WTC11 (cell line): ENCODE measurements around the gene MMS22L. TPM values are rescaled to one million over a fixed set of nuclear protein-coding genes. Genes with fewer than 3 reads are reported as not detected.

Experiments
- ATAC-seq: fragments of 200-7000 bp; cut with Tn5 transposase; 2 replicates; pipeline ENCODE4 v1.10.0; 2021; ENCODE audit warnings: mild to moderate bottlenecking, moderate library complexity
- CTCF ChIA-PET: fragments of 300-600 bp; sonication (Branson Sonifier 250); formaldehyde crosslinking; loops from one replicate; lab custom pipeline; 2021; ENCODE audit warnings: antibody characterized with exemption; lab: Charles Lee
- POLR2A ChIA-PET: fragments of 350-600 bp; sonication (Branson Sonifier 250); formaldehyde crosslinking; loops from one replicate; lab custom pipeline; 2021; ENCODE audit warnings: antibody characterized with exemption; lab: Charles Lee
- DNase-seq: peaks from one replicate; pipeline ENCODE4 v3.0.0; 2021; ENCODE audit warnings: low spot score
- H3K27ac Mint-ChIP-seq: 2 replicates; pipeline ENCODE4 v1.8.0; 2021; ENCODE audit warnings: mixed read lengths
- H3K27me3 Mint-ChIP-seq: 2 replicates; pipeline ENCODE4 v1.8.0; 2021; ENCODE audit warnings: low read depth, mild to moderate bottlenecking, moderate library complexity, mixed read lengths
- H3K36me3 Mint-ChIP-seq: 2 replicates; pipeline ENCODE4 v1.8.0; 2021; ENCODE audit warnings: mixed read lengths
- H3K4me1 Mint-ChIP-seq: 2 replicates; pipeline ENCODE4 v1.8.0; 2022; ENCODE audit warnings: mixed read lengths
- H3K4me3 Mint-ChIP-seq: 2 replicates; pipeline ENCODE4 v1.8.0; 2021; ENCODE audit warnings: mild to moderate bottlenecking, moderate library complexity, mixed read lengths
- H3K9me3 Mint-ChIP-seq: 2 replicates; pipeline ENCODE4 v1.8.0; 2021; ENCODE audit warnings: mixed read lengths
- ATF1 ChIP-seq: sonication (generic); formaldehyde crosslinking; IDR thresholded peaks from 2 replicates; pipeline ENCODE4 v1.8.1; 2023; ENCODE audit warnings: mild to moderate bottlenecking, moderate library complexity, missing genetic modification reagents
- ATF3 ChIP-seq: sonication (generic); formaldehyde crosslinking; conservative IDR thresholded peaks from 2 replicates; pipeline ENCODE4 v1.8.1; 2022; ENCODE audit warnings: mild to moderate bottlenecking, missing genetic modification reagents
- E2F1 ChIP-seq: sonication (generic); formaldehyde crosslinking; IDR thresholded peaks from 2 replicates; pipeline ENCODE4 v1.8.0; 2022; ENCODE audit warnings: mild to moderate bottlenecking, missing genetic modification reagents
- ELF4 ChIP-seq: sonication (generic); formaldehyde crosslinking; IDR thresholded peaks from 2 replicates; pipeline ENCODE4 v1.8.1; 2022; ENCODE audit warnings: low read depth, mild to moderate bottlenecking, moderate library complexity, missing genetic modification reagents
- FOXP1 ChIP-seq: sonication (generic); formaldehyde crosslinking; IDR thresholded peaks from 2 replicates; pipeline ENCODE4 v1.8.0; 2022; ENCODE audit warnings: missing genetic modification reagents, mild to moderate bottlenecking, moderate library complexity, borderline replicate concordance
- GTF2I ChIP-seq: fragments of 250-450 bp; sonication (Bioruptor Pico); conservative IDR thresholded peaks from 2 replicates; pipeline ENCODE4 v1.4.0; 2021; ENCODE audit warnings: mild to moderate bottlenecking
- JAZF1 ChIP-seq: fragments of 250-450 bp; sonication (Bioruptor Pico); IDR thresholded peaks from 2 replicates; pipeline ENCODE4 v1.9.0; 2021; ENCODE audit warnings: moderate library complexity, mild to moderate bottlenecking, inconsistent platforms
- MLX ChIP-seq: sonication (generic); formaldehyde crosslinking; IDR thresholded peaks from 2 replicates; pipeline ENCODE4 v1.8.1; 2023; ENCODE audit warnings: mild to moderate bottlenecking, missing genetic modification reagents, moderate library complexity
- MYBL2 ChIP-seq: sonication (generic); formaldehyde crosslinking; IDR thresholded peaks from 2 replicates; pipeline ENCODE4 v1.8.1; 2023; ENCODE audit warnings: mild to moderate bottlenecking, moderate library complexity, missing genetic modification reagents
- NFYB ChIP-seq: sonication (generic); formaldehyde crosslinking; conservative IDR thresholded peaks from 2 replicates; pipeline ENCODE4 v1.8.0; 2022; ENCODE audit warnings: low read depth, missing genetic modification reagents
- OVOL2 ChIP-seq: fragments of 250-450 bp; sonication (Bioruptor Pico); IDR thresholded peaks from 2 replicates; pipeline ENCODE4 v1.9.0; 2021; ENCODE audit warnings: mild to moderate bottlenecking, borderline replicate concordance
- PREB ChIP-seq: sonication (generic); formaldehyde crosslinking; IDR thresholded peaks from 2 replicates; pipeline ENCODE4 v1.8.1; 2022; ENCODE audit warnings: mild to moderate bottlenecking, missing genetic modification reagents, moderate library complexity, borderline replicate concordance
- SMAD3 ChIP-seq: sonication (generic); formaldehyde crosslinking; IDR thresholded peaks from 2 replicates; pipeline ENCODE4 v1.8.0; 2022; ENCODE audit warnings: missing genetic modification reagents, mild to moderate bottlenecking, borderline replicate concordance
- SP1 ChIP-seq: sonication (generic); formaldehyde crosslinking; conservative IDR thresholded peaks from 2 replicates; pipeline ENCODE4 v1.8.1; 2022; ENCODE audit warnings: missing genetic modification reagents
- STAT6 ChIP-seq: sonication (generic); formaldehyde crosslinking; conservative IDR thresholded peaks from 2 replicates; pipeline ENCODE4 v1.8.1; 2023; ENCODE audit warnings: mild to moderate bottlenecking, low read depth, missing genetic modification reagents, moderate library complexity
- TCF7 ChIP-seq: sonication (generic); formaldehyde crosslinking; IDR thresholded peaks from 2 replicates; pipeline ENCODE4 v1.8.0; 2022; ENCODE audit warnings: mild to moderate bottlenecking, low read depth, missing genetic modification reagents, moderate library complexity
- TP53 ChIP-seq: sonication (generic); formaldehyde crosslinking; IDR thresholded peaks from 2 replicates; pipeline ENCODE4 v1.8.1; 2023; ENCODE audit warnings: mild to moderate bottlenecking, missing genetic modification reagents
- USF2 ChIP-seq: sonication (generic); formaldehyde crosslinking; IDR thresholded peaks from 2 replicates; pipeline ENCODE4 v1.8.1; 2023; ENCODE audit warnings: mild to moderate bottlenecking, missing genetic modification reagents, moderate library complexity
- ZMAT4 ChIP-seq: fragments of 250-450 bp; sonication (Bioruptor Pico); IDR thresholded peaks from 2 replicates; pipeline ENCODE4 v1.9.0; 2021; ENCODE audit warnings: mild to moderate bottlenecking
- ZNF232 ChIP-seq: sonication (generic); formaldehyde crosslinking; IDR thresholded peaks from 2 replicates; pipeline ENCODE4 v1.8.0; 2022; ENCODE audit warnings: mild to moderate bottlenecking, missing genetic modification reagents
- ZNF281 ChIP-seq: sonication (generic); formaldehyde crosslinking; IDR thresholded peaks from 2 replicates; pipeline ENCODE4 v1.8.0; 2023; ENCODE audit warnings: mild to moderate bottlenecking, missing genetic modification reagents
- ZNF317 ChIP-seq: sonication (generic); formaldehyde crosslinking; IDR thresholded peaks from 2 replicates; pipeline ENCODE4 v1.8.1; 2023; ENCODE audit warnings: low read depth, mild to moderate bottlenecking, moderate library complexity, missing genetic modification reagents, borderline replicate concordance
- ZNF396 ChIP-seq: fragments of 250-450 bp; sonication (Bioruptor Pico); IDR thresholded peaks from 2 replicates; pipeline ENCODE4 v1.8.0; 2021; ENCODE audit warnings: mild to moderate bottlenecking, moderate library complexity, borderline replicate concordance
- ZNF425 ChIP-seq: fragments of 250-450 bp; sonication (Bioruptor Pico); conservative IDR thresholded peaks from 2 replicates; pipeline ENCODE4 v1.9.0; 2021; ENCODE audit warnings: mild to moderate bottlenecking
- total RNA-seq: library from RNA; stranded (reverse); gene quantifications from 3 replicates; pipeline ENCODE4 v1.2.3, GENCODE V29; 2021

MMS22L gene
- total RNA-seq, 1 experiment from 2014 or later = 39.7 TPM

- Mint-ChIP-seq H3K9me3 (peaks cover 10% of the 10 kb centered on the region), H3K4me1 (no peaks in the 10 kb centered on the region), H3K27ac (no peak overlapping the region), H3K27me3 (no peaks in the 10 kb centered on the region), H3K36me3 (peaks cover 29% of the 10 kb centered on the region), H3K4me3 (no peak overlapping the region)
- POLR2A ChIA-PET = no interaction called here
- no peak for ATAC-seq
- no peak for TF ChIP-seq SP1
- TF ChIP-seq SMAD3 = no peak
- TF ChIP-seq E2F1 (CRISPR knock-in tag) = no peak
- TF ChIP-seq ZNF317 (CRISPR knock-in tag) = no peak
- TF ChIP-seq JAZF1 = no peak
- TF ChIP-seq TCF7 = no peak
- TF ChIP-seq NFYB (CRISPR knock-in tag) = no peak
- no peak for TF ChIP-seq STAT6 (CRISPR knock-in tag)
- TF ChIP-seq MYBL2 (CRISPR knock-in tag) = no peak
- TF ChIP-seq ZNF232 (CRISPR knock-in tag) = no peak
- TF ChIP-seq GTF2I = no peak
- TF ChIP-seq PREB (CRISPR knock-in tag) = no peak
- no peak for TF ChIP-seq ZMAT4 (CRISPR knock-in tag)
- TF ChIP-seq ZNF396 (CRISPR knock-in tag) = no peak
- no peak for DNase-seq
- CTCF ChIA-PET = no interaction called here
Observed at GRCh38 chr6:97150932-97151331, 132.1 kb downstream of the MMS22L start.

GRCh38 chr6:97147421-97147820 is 135.6 kb downstream of the MMS22L start:
- ATAC-seq (no peak), DNase-seq (no peak)
- ChIA-PET CTCF (no interaction called here), POLR2A (no interaction called here)
- Mint-ChIP-seq H3K4me1 (no peaks in the 10 kb centered on the region), H3K27ac (no peak overlapping the region), H3K9me3 (no peaks in the 10 kb centered on the region), H3K36me3 (peaks cover 16% of the 10 kb centered on the region; the same call in 1 of the 2 replicates), H3K27me3 (no peaks in the 10 kb centered on the region), H3K4me3 (no peak overlapping the region)
- TF ChIP-seq ZNF425 (CRISPR knock-in tag) (no peak), ATF3 (CRISPR knock-in tag) (no peak), FOXP1 (no peak), OVOL2 (CRISPR knock-in tag) (no peak), ZNF317 (CRISPR knock-in tag) (no peak), ZNF281 (CRISPR knock-in tag) (no peak), USF2 (CRISPR knock-in tag) (no peak), MLX (no peak), TP53 (CRISPR knock-in tag) (no peak), ATF1 (CRISPR knock-in tag) (no peak), ELF4 (CRISPR knock-in tag) (no peak)
